ENCODE data around the gene EIF6.

EIF6 gene

DNA sequence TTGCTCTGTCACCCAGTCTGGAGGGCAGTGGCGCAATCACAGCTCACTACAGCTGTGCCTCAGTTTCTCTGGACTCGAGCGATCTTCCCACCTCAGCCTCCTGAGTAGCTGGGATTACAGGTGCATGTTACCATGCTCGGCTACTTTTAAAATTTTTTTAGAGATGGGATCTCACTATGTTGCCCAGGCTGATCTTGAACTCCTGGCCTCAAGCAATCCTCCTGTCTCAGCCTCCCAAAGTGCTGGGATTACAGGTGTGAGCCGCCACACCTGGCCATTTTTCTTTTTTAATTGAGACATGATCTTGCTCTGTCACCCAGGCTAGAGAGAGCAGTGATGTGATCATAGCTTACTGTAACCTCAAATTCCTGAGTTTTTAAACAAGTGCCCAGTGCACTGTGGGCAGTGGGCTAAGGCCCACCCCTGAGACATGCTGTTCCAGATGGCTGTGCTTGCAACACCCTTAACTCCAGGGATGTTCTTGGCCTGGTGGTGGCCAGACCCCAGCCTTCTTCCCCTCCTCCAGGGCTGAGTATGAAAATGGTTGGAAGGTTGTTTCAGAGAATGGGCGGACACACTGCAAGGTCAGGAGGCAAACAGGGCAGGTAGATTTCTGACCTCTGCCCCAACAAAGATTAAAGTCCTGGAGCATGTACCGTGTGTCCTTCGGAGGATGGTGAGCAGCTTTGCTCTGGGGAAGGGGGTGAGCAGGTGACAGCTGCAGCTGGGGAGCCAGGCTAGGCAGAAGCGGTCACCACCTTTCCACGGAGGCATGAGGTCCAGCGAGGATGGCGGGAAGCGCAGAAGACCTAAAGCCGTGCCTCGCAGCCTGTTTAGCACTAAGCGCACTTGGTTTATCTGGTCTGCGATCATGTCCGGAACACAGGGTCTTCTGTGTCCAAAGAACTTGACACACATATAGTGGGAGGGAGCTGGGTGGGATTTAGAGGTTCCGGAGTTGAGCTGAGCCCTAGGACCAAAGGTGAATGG, 9.0 kb upstream of the EIF6 start:
- no peak for DNase-seq

DNA sequence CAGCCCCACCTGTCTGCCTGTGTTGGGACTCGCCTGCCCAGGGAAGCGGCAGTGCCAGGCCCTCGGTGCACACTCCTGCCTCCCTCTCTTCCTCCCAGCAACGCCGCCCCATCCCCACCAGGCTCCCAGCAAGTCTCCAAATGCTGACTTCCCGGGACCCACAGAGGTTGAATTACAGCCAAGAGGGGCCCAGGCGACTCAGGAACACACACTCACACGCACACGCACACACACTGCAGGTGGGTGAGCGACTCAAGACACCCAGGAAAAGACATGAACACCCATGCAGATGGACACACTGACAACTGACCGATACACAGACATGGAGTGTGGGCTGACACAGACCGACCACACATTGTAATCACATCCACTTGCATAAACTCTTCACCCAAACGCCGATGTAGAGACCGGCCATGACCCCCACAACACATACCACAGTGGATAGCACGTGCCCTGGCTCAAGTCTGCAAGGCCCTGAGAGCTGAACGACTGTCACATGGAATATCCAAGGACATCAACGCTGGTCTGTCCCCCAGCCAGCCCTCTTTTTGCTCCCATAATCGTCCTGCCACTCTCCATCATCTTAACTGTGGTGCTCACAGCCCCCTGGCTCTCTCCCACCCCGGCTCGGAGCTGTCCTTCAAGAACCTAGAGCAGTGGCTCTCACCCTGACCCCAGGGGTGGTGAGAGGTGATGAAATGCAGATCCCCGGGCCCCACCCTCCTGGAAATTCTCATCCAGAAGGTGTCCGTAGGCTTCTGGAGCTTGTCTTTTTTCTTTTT, 8.1 kb upstream of the EIF6 start:
- DNase-seq = no peak

DNA sequence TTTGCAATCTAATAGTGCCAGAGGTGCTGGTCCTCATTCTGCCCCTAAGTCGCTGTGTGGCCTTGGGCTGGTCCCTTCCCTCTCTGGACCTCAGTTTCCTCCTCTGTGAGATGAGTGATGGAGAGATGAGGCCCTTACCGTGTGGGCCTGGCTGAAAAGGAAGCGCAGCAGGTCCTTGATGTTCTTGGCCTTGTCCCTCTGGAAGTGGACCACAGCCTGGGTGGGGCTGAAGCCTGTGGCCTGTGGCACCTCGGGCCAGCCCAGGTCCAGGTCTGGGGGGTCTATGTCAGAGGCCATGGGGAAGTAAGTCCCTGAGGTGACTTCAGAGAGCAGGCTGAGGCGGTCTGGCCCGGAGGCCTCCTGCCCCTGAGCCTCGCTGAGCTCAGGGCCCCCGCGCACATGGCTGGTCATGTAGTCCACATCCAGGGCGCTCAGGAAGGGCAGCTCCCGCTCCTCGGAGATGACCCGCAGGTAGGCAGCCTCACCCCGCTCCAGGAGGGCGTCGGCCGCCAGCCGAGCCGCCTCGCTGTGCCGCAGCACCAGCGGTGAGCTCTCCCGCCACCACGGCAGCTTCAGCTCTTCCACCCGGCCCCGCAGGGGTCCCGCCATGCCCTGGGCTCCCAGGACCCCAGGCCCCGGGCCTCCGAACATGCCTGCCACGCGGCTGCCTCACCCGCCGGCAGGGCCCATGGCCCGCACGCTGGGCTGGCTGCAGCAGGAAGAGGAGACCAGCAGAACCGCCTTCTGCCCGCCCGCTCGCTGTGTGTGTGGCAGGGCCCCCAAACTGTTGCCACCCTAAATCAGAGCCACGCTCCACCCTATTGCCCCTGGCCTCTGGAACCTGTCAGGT, 7.3 kb upstream of the EIF6 start, which contains the start of gene FAM83C:
Gene FAM83C (minus strand): TSS at position 772 of the 850 bp plus-strand sequence. CDS start 121 bp downstream, at position 651.
- no peak for DNase-seq

DNA sequence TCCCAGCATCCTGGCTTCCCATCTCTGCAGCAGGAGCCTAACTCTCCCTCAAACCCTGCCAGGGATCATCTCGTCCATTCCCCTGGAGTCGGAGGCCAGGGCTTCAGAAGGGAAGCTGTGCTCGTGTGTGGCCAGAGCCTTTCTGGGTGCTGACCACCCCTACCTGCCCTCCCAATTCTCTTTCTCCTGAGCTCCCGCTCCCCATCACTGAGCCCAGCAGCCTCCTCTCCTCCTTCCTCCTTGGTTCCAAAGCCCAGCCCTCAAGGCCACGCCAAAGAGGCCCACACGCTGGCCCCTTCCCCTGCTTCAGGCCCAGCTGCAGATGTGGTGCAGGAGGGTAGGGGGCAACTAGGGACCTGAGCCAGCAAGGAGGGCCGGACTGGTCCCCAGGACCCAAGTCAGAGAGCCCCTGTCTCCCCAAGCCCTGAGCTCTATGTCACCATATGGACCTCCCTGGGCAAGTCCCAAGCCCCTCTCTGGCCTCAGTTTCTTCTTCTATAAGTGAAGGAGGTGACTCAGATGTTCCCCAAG, 6.4 kb upstream of the EIF6 start:
- no peak for DNase-seq

DNA sequence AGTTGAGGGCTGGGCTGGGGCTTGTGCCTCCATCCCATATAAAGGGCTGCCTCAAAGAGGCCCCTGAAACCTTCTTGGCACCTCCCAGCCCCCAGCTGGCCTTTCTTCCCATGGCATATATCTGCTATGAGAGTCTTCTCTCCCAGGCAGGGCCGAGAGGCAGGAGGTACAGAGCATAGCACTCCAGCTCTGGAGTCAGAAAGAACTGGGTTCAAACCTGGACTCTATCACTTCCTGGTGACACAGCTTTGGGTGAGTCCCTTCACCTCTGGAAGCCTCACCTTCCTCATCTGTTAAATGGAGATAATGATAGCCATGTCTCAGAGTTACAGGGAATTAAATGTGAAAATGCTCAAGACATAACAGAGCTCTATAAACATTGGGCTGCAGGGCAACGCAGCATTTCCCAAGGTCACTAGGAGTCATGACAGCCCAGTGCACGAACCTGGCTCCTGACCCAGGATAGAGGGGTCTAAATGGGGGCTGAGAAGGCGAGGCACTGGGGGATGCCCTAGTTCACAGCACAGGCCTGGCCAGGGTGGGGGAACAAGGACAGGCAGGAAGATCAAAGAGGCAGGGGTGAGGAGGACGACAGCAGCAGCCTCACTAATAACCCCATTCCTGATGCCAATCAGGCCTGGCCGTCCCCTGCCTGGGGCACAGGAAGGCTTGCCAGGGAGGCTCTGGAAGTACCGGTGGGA, 5.8 kb upstream of the EIF6 start:
- no peak for DNase-seq

DNA sequence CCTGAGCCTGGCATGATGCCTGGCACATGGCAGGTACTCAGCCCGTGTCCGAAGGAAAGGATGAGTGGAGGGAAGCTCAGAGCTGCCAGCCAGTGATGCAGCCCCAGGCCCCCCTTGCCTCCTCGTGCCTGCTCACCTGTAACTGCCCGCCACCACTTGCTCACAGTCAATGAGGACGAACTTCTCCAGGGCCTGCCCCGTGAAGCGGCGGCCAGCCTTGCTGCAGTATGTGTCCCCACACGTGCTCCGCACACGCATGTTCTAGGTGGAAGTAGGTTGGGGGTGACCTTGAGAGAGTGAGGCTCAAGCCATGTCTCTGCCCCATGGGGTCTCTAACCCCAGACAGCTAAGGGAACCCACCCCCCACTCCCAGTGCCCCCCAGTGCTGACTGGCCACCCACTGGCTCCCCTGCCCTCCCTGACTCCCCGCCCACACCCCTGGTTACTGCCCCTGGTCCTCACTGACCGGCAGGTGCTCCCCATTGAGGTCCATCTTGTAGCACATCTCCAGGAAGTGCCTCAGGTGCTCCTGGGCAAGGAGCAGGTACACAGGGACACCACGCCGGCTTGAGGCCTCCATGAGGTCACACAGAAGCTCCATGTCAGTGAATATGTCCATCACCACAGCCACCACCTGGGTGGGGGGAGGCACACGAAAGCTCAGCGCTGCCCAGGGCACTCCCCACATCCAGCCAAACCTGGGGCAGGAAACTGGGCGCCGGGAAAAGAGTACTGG, 3.9 kb upstream of the EIF6 start:
- DNase-seq = no peak

DNA sequence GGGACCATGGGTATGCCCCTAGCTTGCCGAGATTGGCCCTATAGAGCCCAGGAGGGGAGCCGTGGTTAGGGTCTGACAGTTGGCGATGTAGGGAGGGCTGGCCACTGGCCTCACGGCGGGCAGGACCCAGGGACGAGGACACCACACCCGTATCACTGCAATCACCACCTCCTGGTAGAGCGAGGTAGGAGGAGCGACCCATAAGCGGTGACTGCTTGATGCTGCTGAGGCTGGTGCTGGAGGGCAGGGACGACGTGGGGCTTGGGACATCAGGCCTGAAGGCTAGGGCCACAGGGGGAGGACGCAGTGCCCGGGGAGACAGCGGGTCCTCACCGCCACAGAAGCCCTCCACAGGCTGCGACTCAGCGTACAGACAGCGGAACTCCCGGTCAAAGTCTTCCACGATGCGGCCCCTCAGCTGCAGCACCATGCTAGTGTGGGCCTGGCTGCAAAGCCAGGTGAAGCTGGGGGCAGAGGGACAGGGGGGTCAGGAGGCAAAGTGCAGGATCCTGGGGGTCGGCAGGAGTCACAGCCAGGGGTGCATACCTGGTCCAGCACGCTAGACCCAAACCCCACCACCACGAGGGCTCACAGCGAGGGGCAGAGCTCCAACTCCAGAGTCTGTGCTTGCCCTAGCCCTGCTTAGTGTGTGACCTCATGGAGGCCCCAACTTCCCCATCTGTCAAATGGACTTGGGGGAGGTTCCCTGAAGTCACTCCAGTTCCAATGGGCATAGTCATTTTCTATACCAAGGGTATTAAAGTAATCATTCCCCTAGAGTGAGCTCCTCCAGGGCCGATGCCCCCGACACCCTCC, 3.1 kb upstream of the EIF6 start:
- DNase-seq = no peak

DNA sequence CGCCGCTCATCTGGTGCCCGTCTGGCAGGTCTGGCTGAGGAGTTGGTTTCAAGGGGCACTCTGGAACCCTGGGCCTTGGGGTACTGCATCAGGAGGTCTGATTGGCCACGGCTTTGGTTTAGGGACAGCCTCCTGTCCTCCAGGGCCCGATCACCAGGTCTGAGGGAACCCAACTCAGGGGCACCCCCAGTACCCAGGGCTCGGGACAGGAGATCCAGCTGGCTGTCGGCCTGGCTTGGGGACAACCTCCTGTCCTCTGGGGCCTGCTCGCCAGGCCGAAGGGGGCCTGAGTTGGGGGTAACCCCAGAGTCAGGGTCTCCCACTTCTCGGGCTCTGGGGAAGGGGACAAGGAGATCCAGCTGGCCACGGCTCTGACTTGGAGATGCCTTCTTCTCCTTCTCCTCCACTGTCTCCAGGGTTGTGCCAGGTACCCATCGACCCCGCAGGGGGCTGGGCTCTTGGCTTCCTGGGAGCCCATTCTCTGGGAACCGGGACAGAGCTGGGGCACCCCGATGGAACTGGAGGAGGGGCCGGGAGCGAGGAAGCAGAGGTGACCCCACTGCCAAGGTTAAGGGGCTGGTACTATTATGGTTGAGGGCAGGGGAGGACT, 2.4 kb upstream of the EIF6 start:
- DNase-seq = no peak

DNA sequence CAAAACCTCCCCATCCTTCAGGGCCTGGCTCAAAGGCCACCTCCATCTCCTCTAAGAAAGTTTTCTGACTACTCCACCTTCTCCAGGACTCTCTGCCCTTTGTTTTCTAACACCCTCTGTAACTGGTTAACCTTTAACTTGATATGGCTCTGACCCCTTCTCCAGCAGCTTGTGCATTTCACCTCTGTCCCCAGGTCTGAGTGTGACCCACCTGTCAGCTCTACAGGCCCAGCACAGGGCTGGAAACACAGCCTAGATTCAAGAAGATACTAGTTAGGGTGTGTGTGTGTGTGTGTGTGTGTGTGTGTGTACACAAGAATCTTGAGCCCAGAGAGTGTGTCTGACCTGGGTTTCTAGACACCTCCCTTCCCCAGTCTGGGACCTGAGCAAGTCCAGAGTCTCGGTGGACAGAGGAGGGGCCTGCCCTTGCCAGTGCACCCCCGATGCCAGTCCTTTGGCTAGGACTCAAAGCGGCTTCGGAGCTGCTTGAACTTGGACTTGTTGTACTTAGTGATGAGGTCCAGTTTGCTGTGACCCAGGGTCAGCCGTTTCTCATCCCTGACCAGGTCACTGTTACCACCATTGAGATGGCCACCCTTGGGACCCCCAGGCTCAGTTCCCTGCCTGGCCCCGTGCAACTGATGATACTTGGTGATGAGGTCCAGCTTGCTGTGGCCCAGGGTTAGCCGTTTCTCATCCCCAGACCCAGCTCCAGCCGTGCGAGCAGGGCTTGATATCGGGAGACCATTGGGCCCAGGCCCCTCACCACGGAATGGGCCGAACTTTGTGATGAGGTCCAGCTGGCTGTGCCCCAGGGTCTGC, 1.7 kb upstream of the EIF6 start:
- no peak for DNase-seq

DNA sequence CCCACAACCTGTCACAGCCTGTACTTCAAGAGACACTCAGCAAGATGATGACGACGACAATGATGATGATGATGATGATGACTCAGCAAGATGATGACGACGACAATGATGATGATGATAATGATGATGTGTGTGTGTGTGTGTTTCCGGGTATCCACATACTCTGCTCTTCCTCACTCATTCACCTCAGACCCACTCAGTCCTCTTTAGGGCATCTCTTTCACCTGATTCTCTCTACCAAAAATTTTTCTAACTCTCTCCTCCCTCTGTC, 1.2 kb upstream of the EIF6 start:
- DNase-seq = no peak

DNA sequence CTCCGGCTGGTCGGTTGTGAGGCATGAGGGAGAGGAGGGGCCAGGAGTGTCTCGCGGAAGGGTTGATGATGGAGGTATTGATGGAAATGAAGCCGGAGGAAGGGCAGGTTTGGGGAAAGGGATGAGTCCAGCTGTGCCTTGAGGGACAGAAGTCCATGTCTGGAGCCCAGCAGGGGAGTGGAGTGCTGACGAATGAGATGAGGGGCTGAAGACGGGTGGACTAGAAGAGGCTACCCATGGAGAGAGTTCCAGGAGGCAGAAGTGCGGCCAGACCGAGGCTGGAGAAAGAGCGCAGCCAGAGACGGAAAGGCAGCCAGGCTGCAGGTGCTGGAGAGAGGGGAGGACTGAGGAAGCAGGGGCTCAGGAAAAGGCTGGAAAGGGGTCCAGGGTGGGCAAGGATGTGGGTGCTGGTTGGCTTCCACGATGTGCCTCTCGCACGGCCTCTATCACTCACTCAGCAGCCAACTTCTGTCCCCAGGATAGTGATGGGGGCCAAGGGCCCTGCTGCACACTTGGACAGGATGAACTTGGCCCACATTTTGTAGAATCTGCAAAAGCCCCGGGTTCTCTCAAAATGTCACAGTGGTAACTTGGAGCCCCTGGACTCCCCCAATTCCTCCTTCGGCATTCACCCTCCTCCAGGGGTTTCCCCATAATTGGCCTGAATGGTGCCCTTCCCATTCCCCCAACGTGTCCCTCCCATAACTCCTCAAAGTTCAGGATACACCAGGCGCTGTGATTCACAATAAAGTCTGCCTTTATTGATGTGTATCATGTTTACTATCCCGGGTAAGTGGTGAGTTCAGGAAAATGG, 627 bp upstream of the EIF6 start:
- no peak for DNase-seq

DNA sequence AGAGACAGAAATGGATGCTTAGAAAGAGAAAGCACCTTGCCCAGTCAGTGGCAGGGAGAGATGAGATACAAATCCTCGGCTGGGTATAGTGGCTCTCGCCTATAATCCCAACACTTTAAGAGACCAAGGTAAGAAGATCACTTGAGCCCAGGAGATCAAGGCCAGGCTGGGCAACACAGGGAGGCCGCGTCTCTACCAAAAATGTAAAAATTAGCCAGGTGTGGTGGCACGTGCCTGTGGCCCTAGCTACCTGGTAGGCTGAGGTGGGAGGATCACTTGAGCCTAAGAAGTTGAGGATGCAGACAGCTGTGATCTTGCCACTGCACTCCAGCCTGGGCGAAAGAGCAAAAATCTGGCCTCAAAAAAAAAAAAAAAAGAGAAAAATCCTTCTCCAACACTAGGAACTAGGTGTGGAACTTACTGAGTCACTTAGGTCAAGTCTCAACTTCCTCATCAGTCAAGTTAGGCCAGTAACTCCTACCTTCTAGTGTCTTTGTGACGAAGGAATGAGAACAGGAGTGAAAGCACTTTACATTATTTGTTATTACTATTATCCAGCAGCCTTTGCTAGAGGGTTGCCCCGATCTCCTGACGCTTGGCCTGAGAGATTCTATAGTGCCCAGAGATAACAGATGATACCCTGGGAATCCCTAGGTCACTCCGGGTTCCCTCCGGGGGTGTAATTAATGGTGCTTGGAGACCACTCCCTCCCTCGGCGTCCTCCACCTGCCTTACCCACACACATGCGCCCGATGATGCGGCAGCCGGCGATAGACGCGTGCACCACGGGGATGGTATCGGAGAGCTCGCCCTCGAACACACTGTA, 918 bp downstream of the EIF6 start:
- DNase-seq = no peak

DNA sequence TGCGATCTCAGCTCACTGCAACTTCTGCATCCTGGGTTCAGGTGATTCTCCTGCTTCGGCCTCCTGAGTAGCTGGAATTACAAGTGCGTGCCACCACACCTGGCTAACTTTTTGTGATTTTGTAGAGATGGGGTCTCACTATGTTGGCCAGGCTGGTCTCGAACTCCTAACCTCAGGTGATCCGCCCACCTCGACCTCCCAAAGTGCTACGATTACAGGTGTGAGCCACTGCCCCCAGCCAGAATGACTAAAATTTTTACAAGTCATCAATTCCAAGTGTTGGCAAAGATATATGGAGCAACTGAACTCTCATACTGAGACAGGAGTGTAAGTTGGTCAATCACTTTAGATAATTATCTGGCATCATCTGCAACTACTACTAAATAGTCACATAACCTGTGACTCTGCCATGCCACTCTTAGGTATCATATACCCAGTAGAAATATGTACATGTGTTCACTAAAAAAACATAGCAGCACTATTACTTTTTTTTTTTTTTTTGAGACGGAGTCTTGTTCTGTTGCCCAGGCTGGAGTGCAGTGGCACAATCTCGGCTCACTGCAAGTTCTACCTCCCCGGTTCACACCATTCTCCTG, 3.0 kb downstream of the EIF6 start:
- DNase-seq = no peak

DNA sequence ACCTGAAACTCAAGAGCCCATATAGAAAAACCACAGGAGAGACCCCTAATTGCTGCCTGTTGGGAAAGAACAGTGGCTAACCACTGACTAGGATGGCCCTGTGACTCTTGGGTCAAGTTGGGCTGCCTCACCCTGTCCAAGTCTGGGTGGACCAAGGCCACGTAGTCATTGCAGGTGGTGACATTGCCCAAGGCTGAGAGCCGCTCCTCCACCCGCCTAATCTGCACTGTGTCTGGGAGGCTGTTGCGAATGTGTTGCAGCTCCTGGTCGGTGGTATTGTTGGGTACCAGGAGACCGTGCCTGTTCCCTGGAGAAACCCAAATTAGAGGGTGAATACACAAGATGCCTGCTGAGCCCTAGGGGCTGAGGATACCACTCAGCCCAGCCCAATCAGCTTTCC, 4.0 kb downstream of the EIF6 start:
- no peak for DNase-seq

DNA sequence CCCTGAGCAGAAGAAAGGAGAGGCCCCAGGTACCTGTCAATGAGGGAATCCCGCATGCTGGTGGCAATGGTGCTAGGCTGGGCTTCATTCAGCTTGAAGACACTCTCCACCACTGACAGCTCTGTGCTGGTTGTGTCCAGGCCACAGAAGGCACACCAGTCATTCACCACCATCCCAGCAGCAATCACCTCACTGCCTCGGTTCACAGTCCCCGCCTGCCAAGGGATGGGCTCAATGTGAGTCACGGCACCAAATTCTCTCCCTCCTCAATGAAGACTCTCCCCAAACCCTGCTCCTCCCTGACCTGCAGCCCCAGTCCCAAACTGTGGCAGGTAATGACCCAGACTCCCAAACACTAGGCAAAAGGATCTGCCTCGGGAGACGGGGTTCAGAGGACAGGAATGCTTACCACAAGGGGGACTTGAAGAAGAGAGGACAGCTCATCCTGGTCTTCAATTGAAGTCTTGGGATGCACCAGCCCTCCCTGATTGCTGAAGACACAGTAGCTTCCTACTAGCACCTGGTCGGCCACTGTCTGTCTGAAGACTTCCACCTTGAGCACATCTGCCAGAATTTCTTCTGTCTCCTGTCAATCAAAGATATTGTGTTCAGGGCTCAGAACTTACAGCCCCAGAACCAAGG, 4.9 kb downstream of the EIF6 start:
- no peak for DNase-seq

DNA sequence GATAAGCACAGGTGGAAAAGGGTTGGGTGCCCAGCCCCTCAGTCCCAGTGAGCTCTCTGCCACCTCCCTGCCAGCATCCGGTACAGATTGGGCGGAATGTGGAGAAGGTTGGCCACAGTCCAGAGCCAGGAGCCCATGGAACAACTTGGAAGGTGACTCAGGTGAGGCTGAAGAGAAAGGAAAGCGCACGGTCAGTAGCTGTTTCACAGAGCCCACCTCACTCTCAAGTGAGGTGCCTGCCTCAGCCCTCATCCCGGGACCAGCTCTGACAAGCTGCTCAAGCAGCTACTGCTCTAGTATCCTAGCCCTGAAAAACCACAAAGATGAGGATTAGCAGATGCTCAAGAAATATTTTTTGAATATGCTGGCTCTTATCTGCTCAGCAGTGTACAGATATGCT, 5.5 kb downstream of the EIF6 start:
- DNase-seq = no peak

Measured in activated CD8-positive, alpha-beta memory T cell treated with anti-CD3 and anti-CD28 coated beads, Interleukin-2, amount 50 U/mL, for 4 hours (primary cell).